Liver (tissue), 9 donors: ENCODE data around the gene NOP10. TPM values are rescaled to one million over a fixed set of nuclear protein-coding genes. Genes with fewer than 3 reads are reported as not detected.

Source experiments
- DNase-seq: peaks from one replicate; pipeline ENCODE4 v3.0.0-alpha.2; 2017; ENCODE audit warnings: low spot score
- H3K27ac ChIP-seq, 2 donors: one replicate each; pipeline ENCODE4 v1.7.0; 2013; ENCODE audit warnings: inconsistent platforms in 2 of 2, low read length in 2 of 2, control low read depth in 1 of 2, low read depth in 1 of 2, mild to moderate bottlenecking in 1 of 2
- H3K27me3 ChIP-seq, 4 donors: one replicate each; pipeline versions ENCODE4 v1.6.1 to v1.7.0; 2013; ENCODE audit warnings: low read length in 3 of 4, inconsistent platforms in 1 of 4, mild to moderate bottlenecking in 1 of 4, moderate library complexity in 1 of 4; ENCODE audit not compliant: control insufficient read depth in 4 of 4, insufficient read depth in 4 of 4
- H3K36me3 ChIP-seq, 4 donors: one replicate each; pipeline versions ENCODE4 v1.6.1 to v1.7.0; 2013; ENCODE audit warnings: low read length in 3 of 4, mild to moderate bottlenecking in 3 of 4, low read depth in 1 of 4, moderate library complexity in 1 of 4; ENCODE audit not compliant: control insufficient read depth in 4 of 4, insufficient read depth in 3 of 4
- H3K4me1 ChIP-seq, 4 donors: one replicate each; pipeline versions ENCODE4 v1.6.1 to v1.7.0; 2013; ENCODE audit warnings: low read length in 3 of 4, mild to moderate bottlenecking in 3 of 4, moderate library complexity in 1 of 4; ENCODE audit not compliant: control insufficient read depth in 4 of 4, insufficient read depth in 4 of 4
- H3K4me3 ChIP-seq, 3 donors: one replicate each; pipeline versions ENCODE4 v1.6.1 to v1.7.0; 2013; ENCODE audit warnings: low read length in 3 of 3, control low read depth in 1 of 3, low read depth in 1 of 3, mild to moderate bottlenecking in 1 of 3
- H3K9ac ChIP-seq, 2 donors: one replicate each; pipeline ENCODE4 v1.7.0; 2013; ENCODE audit warnings: low read length in 2 of 2, mild to moderate bottlenecking in 2 of 2, moderate library complexity in 2 of 2, control low read depth in 1 of 2, low read depth in 1 of 2
- H3K9me3 ChIP-seq, 4 donors: one replicate each; pipeline versions ENCODE4 v1.6.1 to v1.7.0; 2013; ENCODE audit warnings: low read length in 3 of 4; ENCODE audit not compliant: control insufficient read depth in 4 of 4
- ATF3 ChIP-seq: IDR thresholded peaks from 2 replicates; pipeline ENCODE4 v1.6.1; 2016; ENCODE audit warnings: antibody characterized with exemption
- CTCF ChIP-seq: fragments of 150-350 bp; IDR thresholded peaks from 2 replicates; pipeline ENCODE4 v1.5.1; 2017; ENCODE audit warnings: improper control_type of control experiment, low read depth, low read length; ENCODE audit not compliant: missing input control
- EGR1 ChIP-seq, 2 donors: IDR thresholded peaks; 2 replicates each; pipeline ENCODE4 v1.6.1; 2016 to 2018; ENCODE audit warnings: antibody characterized with exemption in 2 of 2, low read depth in 2 of 2
- FOXA1 ChIP-seq: IDR thresholded peaks from 2 replicates; pipeline ENCODE4 v1.6.1; 2016; ENCODE audit warnings: antibody characterized with exemption
- FOXA2 ChIP-seq: IDR thresholded peaks from 2 replicates; pipeline ENCODE4 v1.6.1; 2016; ENCODE audit warnings: antibody characterized with exemption
- GABPA ChIP-seq, 2 donors: IDR thresholded peaks in 1 of 2; conservative IDR thresholded peaks in 1 of 2; 2 replicates each; pipeline ENCODE4 v1.6.1; 2016; ENCODE audit warnings: antibody characterized with exemption in 2 of 2, mild to moderate bottlenecking in 1 of 2, moderate library complexity in 1 of 2
- HNF4A ChIP-seq, 2 donors: conservative IDR thresholded peaks; 2 replicates each; pipeline ENCODE4 v1.6.1; 2016; ENCODE audit warnings: antibody characterized with exemption in 2 of 2, mild to moderate bottlenecking in 2 of 2
- HNF4G ChIP-seq: IDR thresholded peaks from 2 replicates; pipeline ENCODE4 v1.6.1; 2016; ENCODE audit warnings: antibody characterized with exemption
- JUND ChIP-seq, 2 donors: IDR thresholded peaks; 2 replicates each; pipeline ENCODE4 v1.6.1; 2016; ENCODE audit warnings: antibody characterized with exemption in 2 of 2
- MAX ChIP-seq: IDR thresholded peaks from 2 replicates; pipeline ENCODE4 v1.6.1; 2016; ENCODE audit warnings: antibody characterized with exemption
- NR2F2 ChIP-seq: IDR thresholded peaks from 2 replicates; pipeline ENCODE4 v1.6.1; 2016; ENCODE audit warnings: antibody characterized with exemption
- RAD21 ChIP-seq, 2 donors: IDR thresholded peaks; 2 replicates each; pipeline ENCODE4 v1.6.1; 2016; ENCODE audit warnings: antibody characterized with exemption in 2 of 2, mild to moderate bottlenecking in 2 of 2
- REST ChIP-seq: IDR thresholded peaks from 2 replicates; pipeline ENCODE4 v1.6.1; 2016; ENCODE audit warnings: antibody characterized with exemption, mild to moderate bottlenecking
- SP1 ChIP-seq: IDR thresholded peaks from 2 replicates; pipeline ENCODE4 v1.6.1; 2018; ENCODE audit warnings: antibody characterized with exemption, mild to moderate bottlenecking
- TAF1 ChIP-seq: conservative IDR thresholded peaks from 2 replicates; pipeline ENCODE4 v1.6.1; 2016; ENCODE audit warnings: antibody characterized with exemption, mild to moderate bottlenecking
- YY1 ChIP-seq: IDR thresholded peaks from 2 replicates; pipeline ENCODE4 v1.6.1; 2016; ENCODE audit warnings: antibody characterized with exemption, mild to moderate bottlenecking
- ZBTB33 ChIP-seq: IDR thresholded peaks from 2 replicates; pipeline ENCODE4 v1.6.1; 2016; ENCODE audit warnings: antibody characterized with exemption
- WGBS: extraction: QIAGEN DNeasy Blood & Tissue Kit; methylation state at CpG from one replicate; pipeline ENCODE4 v1.1.7; 2013; 5-methylcytosine and 5-hydroxymethylcytosine counted together
- polyA plus RNA-seq, 2 donors: library from polyadenylated mRNA; stranded (reverse) in 1 of 2; unstranded in 1 of 2; fragments of 200-250 nt in 1 of 2; fragments of >200 nt in 1 of 2; fragmentation: Nextera tagmentation in 1 of 2; extraction: Ambion mirVana in 1 of 2; gene quantifications; one replicate each; pipeline versions ENCODE4 v1.2.1 to v1.2.3, GENCODE V29; 2013 to 2015
- total RNA-seq, 2 donors: library from RNA; depleted of rRNA; stranded (reverse); fragments of >200 nt; gene quantifications; one replicate each; pipeline ENCODE4 v1.2.3, GENCODE V29; 2014
- donor health status: healthy.
- donor health status: healthy.
- donor health status: healthy.
- donor health status: healthy.
- donor health status: healthy.

NOP10 gene
- total and polyA plus RNA-seq, 4 donors = 104 to 223 (median 125) TPM

DNA sequence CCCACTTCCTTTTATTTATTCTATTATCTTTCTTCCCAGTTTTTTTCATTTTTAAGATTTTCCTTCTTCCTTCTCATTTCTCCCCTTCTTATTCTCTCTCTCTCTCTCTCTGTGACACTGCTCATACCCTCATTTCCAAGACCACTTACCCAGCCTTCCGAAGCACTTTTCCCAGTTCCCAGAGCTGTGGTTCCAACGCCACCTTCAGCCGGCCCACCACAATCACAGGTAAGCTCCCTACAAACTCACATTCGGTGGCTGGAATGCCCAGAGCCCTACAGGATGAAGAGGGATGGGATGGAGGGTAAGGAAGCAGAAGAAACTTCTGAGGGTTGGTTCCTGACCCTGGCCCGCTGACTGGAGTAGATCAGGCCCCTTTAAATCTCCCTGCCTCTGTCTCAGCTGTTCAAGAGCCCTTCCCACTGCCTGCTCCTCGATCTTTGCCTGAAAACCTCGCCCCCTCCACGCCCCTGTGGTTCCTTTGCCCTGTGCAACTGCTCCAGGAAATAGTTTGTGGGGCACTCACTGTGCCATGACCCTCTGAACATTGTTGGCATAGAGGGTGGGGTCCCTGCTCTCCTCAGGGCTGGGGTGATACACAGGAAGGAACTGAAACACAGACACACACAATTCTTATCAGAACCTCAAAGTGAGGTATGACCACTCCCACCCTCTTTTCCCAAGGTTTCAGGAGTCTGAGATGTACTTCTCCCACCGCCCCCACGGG, 19.3 kb upstream of the NOP10 start:
- H3K9me3 ChIP-seq = no peaks in the 10 kb centered on the region
- peaks cover 0 to 9% (median 5%) of the 10 kb centered on the region in 4 donors for H3K4me1 ChIP-seq
- DNase-seq = no peak
- no peak overlapping the region for H3K27ac ChIP-seq
- H3K9ac ChIP-seq = no peak overlapping the region
- TF ChIP-seq FOXA1 (no peak), HNF4G (no peak), ZBTB33 (no peak), GABPA (IDR thresholded peaks at IDR 0.05 in 1 of 2, conservative IDR thresholded peaks at IDR 0.05 in 1 of 2) (no peak), CTCF (no peak), MAX (no peak), NR2F2 (no peak), TAF1 (no peak), YY1 (no peak), ATF3 (no peak), HNF4A (conservative IDR thresholded peaks at IDR 0.05) (no peak), FOXA2 (no peak), RAD21 (IDR thresholded peaks at IDR 0.05) (no peak), JUND (IDR thresholded peaks at IDR 0.05) (no peak), REST (no peak), SP1 (no peak)
- no peak overlapping the region for H3K4me3 ChIP-seq
- 80% methylated on average over 10 of the region's 10 CpGs for WGBS
- H3K27me3 ChIP-seq = no peaks in the 10 kb centered on the region
- H3K36me3 ChIP-seq = peaks cover 0 to 2% (median 0%) of the 10 kb centered on the region in 4 donors

- Histone ChIP-seq H3K4me3 (no peak overlapping the region), H3K27ac (no peak overlapping the region), H3K9ac (no peak overlapping the region), H3K4me1 (peaks cover 0 to 4% (median 3%) of the 10 kb centered on the region in 4 donors), H3K36me3 (peaks cover 0 to 2% (median 0%) of the 10 kb centered on the region in 4 donors), H3K9me3 (no peaks in the 10 kb centered on the region), H3K27me3 (no peaks in the 10 kb centered on the region)
- TF ChIP-seq GABPA (IDR thresholded peaks at IDR 0.05 in 1 of 2, conservative IDR thresholded peaks at IDR 0.05 in 1 of 2) (no peak), ATF3 (no peak), SP1 (no peak), REST (no peak), NR2F2 (no peak), CTCF (no peak), FOXA2 (no peak), HNF4A (conservative IDR thresholded peaks at IDR 0.05) (no peak), EGR1 (IDR thresholded peaks at IDR 0.05; ENCODE audit: low read depth in 2 of 2) (no peak)
- DNase-seq = no peak
- WGBS = 92% methylated on average over 7 of the region's 7 CpGs
Observed at GRCh38 chr15:34361278-34361677, 18.3 kb upstream of the NOP10 start.
